OCI-LY7 (cell line): ENCODE measurements around the gene GCNT4.

Experiments used
- EZH2phosphoT487 ChIP-seq: fragments of 200-600 bp; sonication (generic); IDR thresholded peaks from 2 replicates; pipeline ENCODE4 v1.6.1; 2018; ENCODE audit warnings: low read depth, borderline replicate concordance, mild to moderate bottlenecking, mixed run types, antibody characterized with exemption, low read length, moderate library complexity, mixed read lengths
- TF ChIP-seq, protein P1 (sequence below): fragments of 200-600 bp; sonication (generic); conservative IDR thresholded peaks from 2 replicates; pipeline ENCODE4 v1.5.1; 2014; ENCODE audit warnings: mild to moderate bottlenecking, antibody characterized with exemption, low read length, moderate library complexity, mixed read lengths

DNA sequence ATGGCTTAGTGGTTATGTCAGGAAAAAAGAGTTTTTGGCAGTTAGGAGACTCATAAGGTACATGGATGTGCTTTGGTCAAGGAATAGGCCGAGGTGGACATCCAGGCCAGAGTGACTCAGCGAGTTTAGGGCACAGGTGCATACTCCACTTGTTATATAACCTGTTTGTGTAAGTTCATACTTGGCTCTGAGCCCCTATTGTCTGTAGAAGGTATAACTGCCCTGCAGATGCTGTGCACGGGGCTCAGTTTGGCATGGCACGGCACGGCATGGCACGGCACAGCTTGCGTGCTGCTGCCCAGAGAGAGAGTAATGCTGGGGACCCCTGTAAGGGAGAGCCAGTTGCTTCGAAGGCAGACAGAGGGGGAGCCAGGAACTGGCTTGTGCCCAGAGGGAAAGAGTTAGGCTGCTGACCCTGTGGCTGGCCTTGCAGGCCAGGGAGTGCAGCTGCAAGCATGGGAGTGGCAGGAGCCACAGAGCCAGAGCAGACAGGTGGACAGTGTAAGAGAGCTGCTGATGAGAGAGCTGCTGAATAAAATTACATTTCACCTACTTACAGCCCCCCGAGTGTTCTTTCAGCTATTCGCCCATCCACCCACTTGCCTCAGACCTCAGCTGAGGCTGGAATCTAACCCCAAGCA, 32.2 kb downstream of the GCNT4 start:
- TF ChIP-seq, protein P1, sequence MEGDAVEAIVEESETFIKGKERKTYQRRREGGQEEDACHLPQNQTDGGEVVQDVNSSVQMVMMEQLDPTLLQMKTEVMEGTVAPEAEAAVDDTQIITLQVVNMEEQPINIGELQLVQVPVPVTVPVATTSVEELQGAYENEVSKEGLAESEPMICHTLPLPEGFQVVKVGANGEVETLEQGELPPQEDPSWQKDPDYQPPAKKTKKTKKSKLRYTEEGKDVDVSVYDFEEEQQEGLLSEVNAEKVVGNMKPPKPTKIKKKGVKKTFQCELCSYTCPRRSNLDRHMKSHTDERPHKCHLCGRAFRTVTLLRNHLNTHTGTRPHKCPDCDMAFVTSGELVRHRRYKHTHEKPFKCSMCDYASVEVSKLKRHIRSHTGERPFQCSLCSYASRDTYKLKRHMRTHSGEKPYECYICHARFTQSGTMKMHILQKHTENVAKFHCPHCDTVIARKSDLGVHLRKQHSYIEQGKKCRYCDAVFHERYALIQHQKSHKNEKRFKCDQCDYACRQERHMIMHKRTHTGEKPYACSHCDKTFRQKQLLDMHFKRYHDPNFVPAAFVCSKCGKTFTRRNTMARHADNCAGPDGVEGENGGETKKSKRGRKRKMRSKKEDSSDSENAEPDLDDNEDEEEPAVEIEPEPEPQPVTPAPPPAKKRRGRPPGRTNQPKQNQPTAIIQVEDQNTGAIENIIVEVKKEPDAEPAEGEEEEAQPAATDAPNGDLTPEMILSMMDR = no peak
- no peak for TF ChIP-seq EZH2phosphoT487
